Activated CD4-positive, alpha-beta T cell treated with anti-CD3 and anti-CD28 coated beads for 48 hours (primary cell): Measurements from ENCODE around the gene NCEH1.
"Not testable (repeated sequence)": the region's sequence is repeated elsewhere in the genome, so short reads cannot be mapped to it uniquely, and the experiment has no call there.

Experiments used
- DNase-seq: peaks from one replicate; pipeline ENCODE4 v3.0.0-alpha.2; 2020

Gene NCEH1

DNA sequence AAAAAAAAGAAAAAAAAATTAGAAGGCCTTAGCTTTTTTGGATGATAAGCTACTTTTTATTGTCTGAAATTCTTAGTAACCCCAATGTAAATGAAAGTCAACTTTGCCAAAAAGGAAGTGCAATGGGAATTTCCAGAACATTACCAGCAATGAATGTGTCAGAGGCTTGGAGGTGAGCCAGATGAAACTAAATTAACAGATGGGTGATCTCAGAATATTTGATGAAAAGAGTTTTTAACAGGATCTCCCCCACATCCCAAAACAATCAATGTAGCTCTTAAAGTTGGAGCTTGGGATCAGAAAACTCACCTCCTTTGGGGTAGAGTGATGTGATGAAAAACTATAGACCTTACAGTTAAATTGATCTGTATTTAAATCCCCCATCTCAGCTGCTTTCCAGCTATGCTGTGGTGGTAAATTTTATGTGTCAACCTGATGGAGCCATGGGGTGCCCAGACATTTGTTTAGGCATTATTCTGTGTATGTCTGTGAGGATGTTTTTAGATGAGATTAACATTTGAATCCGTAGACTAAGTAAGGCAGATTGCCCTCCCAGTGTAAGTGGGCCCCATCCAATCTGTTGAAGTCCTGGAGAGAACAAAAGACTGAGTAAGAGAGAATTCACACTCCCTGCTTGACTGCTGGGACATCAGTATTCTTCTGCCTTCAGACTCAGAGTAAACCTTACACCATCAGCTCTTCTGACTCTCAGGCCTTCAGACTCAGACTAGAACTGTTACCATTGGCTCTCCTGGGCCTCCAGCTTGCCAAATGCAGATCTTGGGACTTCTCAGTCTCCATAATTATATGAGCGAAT, 103.4 kb downstream of the NCEH1 start:
- DNase-seq = no peak

DNA sequence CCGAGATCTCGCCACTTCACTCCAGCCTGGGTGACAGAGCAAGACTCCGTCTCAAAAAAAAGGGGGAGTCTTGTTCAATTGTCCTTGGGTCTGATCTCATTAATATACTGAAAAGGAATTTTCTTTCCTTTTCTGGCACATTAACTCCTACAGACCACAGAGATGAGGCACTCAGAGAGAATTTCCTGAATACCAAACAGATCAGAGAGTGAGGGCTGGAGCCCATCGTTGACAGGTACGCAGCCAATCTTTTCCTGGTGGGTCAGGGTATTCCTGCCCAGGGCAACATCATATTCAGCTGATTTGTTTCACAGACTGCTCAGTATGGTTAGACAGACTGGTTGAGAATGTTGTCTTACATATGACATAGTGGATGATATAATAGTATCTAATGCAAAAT, 104.8 kb downstream of the NCEH1 start:
- DNase-seq = no peak

DNA sequence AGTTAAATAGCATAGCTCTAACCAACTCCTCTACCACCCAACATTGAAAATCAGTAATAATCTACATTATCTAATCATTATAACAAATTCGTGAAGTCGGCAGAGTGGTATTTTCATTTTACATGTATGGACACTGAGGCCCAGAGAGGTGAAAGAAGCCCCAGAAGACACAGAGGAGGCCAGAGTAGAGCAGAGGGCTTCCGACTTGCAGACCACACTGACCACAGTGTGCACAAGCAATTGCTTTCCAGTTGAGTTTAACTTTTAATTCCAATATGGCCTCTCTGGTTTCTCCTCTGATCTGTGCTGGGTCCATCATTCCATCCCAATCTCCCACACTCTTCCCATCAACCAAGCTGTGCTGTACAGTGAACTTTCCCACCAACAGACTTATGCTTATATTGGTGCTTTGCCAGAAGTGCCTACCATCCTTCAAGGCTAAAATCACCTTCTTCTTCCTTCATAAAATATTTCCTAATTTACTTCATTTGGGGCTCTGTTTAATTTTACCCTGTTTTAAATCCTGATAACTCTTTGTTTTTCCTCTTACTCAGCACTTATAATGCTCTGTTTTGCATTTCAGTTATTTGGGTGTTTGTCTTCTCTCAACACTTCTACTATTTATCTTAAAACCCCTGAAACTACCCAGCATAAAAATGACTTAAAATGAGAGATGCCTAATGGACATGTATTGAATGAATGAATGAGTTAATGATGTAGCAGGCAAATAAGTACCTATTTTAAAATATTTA, 105.8 kb downstream of the NCEH1 start:
- DNase-seq = no peak

DNA sequence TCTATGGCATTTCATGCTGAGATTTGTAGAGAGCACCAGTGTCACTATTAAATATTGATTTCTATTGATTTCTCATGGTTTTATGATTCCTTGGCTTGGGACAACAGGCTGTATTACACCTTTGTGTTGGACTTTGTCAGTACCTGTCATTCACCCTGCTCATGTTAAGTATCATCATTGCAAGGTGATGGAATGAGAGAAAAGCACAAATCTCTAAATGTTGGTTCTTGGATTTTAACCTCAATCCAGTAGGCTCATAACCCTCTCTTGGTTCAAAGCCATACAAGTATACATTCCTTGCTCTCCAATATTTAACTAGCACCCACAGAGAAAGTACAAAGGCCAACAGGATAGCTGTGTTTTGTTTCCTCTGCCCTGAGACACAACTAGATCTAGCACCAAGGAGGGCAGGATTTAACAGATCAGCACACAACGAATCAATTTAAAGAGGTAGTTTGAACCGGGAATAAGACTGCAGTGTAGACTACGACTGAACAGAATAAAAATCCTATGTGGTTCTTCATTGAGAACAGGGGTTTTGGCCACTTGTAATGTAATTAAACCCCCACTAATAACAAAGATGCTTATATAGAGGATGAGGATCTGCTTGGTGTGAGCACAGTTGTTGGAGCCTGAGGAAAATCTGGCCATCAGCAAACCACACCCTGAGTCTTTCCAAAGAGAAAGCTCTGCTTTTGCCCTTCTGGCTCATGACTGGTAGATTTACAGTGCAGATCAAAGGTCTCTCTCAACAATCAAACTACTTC, 109.6 kb downstream of the NCEH1 start:
- no peak for DNase-seq

DNA sequence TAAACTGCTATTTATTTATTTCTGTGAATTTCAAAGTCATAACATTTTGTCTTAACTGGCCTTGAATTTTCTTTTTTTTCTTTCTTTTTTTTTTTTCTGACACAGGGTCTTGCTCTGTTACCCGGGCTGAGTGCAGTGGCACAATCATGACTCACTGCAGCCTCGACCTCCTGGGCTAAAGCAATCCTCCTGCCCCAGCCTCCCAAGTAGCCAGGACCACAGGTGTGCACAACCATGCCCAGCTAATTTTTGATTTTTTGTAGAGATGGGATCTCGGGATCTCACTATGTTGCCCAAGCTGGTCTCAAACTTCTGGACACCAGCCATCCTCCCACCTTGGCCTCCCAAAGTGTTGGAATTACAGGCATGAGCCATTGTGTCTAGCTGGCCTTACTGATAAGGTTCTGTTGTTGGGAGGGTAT, 110.2 kb downstream of the NCEH1 start:
- DNase-seq = no peak

DNA sequence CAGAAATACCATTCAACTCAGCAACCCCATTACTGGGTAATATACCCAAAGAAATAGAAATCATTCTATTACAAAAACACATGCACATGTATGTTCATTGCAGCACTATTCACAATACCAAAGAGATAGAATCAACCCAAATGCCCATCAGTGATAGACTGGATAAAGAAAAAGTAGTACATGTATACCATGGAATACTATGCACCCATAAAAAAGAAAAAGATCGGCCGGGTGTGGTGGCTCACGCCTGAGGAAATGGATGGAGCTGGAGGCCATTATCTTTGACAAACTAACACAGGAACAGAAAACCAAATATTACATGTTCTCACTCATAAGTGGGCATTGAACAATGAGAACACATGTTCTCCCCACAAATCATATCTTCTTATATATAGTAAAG, 112.0 kb downstream of the NCEH1 start:
- DNase-seq = no peak

DNA sequence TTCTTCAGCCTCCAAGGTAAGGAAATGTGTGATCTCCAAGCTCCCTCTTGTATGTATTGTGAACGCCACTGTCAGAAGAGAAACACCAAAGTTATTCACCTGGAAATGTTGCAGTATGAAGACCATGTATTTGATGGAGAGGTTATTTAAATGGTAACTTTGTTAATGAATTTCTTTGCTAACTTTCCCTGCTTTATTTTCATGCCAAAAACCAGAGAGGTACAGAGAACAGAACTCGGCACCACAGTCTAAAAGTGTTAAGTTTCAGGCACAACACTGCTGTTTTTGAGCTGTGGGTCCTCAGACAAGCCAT, 114.5 kb downstream of the NCEH1 start:
- no peak for DNase-seq

DNA sequence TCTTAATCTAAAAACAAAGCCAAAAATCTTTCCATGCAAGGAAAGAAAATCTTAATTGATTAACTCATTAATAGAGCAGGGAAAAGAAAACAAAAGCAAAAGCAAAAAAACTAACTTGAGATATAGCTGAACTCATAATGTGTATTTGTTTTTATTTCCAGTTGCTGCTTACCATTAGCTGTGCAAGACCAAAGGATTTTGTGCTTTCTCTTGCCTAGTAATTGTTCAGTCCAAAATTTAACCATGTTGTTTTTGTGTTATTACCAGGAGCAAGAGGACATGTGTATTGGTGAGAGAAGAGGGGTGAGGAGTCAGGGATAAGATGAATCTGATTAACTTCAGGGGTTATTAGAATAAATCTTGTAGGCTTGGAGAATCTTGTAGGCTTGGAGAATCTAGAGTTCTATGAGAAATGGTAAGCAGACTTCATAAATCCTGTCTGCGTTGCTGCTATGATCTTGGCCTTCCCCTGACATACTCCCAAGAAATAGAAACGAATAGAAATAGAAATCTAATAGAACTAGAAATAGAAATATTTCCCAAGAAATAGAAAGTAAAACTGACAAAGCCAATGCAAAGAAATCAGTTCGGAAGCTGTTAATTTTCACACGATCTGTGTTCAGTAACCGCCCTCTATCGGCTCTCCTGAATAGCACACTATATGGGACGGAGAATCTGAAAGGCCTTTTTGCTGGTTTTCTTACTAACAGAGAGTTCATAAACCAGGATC, 115.0 kb downstream of the NCEH1 start:
- DNase-seq = peak; percentile 40

DNA sequence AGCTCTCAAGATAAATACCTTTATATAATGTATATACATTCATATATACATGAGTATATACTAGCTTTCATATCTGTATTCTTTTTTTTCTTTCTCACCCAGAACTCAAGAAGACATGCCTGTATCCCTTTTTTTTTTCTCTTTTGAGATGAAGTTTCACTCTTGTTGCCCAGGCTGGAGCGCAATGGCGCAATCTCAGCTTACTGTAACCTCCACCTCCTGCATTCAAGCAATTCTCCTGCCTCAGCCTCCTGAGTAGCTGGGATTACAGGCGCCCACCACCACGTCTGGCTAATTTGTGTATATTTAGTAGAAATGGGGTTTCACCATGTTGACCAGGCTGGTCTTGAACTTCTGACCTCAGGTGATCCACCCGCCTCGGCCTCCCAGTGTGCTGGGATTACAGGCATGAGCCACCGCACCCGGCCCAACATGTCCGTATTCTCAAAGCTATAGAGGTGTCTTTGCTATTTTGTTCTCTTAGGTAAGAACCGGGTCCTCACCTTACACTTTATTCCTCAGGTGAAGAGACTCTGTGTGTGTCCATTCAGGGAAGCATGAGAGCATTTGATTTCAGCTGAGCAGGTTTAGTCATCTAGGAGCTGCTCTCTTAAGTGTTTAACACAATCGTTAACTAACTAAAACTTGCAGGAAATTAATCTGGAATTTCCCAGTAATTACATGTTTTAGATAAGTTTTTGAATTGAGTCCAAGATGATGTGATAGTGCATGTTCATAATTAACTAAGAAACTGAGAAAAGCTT, 115.8 kb downstream of the NCEH1 start:
- DNase-seq = not testable (repeated sequence)

DNA sequence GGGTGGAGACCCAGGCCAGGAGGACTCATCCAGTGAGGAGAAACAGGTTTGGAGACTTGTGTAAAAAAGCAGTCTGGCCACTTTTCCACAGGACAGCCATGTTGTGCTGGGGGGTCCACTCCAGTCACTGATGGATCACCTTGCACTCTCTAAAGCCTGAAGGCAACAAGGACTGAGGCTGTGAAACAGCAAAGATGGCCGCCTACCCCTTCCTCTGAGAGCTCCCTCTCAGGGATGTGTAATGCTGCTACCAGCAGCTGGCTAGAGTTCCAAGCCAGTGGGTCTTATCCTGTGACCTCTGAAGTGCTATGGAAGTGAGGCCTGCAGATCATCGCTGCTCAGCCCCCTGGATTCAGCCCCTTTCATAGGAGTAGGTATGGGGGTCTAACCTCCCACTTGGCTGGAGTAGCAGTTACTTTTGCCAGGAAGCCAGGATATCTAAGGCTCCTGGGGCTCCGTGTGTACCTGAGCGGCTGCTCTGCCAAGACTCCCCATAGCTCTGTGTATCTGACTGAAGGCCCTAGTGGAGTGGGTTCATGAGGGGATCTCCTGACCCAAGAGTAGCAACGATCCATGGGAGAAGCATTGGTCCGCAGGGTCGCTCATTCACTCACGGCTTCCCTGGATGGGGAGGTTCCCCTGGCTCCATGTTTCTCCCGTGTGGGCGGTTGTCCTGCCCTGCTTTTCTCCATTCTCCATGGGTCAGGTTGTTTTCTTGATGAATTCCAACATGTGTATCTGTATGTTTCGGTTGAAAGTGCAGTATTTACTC, 117.8 kb downstream of the NCEH1 start:
- peak; percentile 48 for DNase-seq

DNA sequence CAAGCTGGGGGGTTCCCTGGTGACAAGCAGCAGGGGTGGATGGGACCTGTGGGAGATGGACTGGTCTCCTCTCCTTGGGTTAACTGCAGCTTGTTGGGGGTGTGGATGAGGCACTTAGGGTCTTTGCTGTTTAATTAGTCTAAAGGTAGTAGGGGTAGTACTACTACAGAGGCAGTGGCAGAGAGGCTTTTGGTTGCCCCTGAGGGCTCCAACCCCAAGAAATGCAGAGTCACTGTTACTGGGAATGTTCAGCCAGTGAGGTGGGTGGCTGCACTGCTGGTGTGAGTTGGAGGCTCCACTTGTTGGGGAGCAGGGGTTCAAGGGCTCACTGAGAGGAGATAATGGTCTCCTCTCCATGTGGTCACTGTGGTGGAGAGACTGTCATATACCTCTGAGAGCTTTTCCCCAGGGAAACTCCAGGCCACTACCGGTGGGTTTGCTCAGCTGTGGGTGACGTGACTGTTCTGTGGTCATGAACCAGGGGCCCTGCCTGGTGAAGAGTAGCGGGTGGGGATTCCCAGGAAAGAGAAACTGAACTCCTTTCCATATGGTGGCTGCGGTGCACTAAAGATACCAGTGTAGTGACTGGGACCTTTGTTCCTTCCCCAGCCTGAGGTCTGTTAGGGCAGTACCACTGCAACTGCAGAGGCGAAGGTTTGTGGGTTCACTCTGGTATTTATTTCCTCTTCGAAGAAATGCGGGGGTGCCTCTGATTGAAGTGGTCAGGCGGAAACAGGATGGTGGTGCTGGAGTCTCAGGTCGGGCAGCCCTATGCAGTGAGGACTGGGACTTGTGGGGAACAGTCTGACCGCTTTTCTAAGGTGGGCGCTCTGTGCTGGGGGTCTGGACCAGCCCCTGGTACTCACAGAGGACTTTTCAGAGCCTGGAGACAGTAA, 118.7 kb downstream of the NCEH1 start:
- DNase-seq = peak; percentile 91

DNA sequence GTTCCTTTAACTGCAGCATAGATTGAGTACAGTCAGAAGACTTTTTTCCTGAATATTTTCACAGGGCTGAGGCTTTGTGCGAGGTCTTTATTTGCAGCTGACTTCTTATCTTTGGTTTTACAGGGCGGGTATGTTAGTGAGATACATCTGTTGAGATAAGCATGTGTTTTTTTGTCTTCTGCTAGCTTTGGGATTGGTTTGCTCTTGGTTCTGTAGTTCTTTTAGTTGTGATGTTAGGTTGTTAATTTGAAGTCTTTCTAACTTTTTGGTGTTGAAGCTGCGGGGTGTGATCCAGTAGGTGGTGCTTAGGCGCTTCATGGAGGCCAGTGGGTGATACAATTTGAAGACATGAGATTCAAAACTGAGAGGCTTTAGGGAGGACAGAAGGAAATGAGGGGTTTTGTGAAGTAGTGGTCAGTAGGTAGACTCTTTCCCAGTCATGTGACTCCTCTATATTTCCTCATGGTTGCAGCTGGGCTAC, 119.7 kb downstream of the NCEH1 start:
- no peak for DNase-seq

DNA sequence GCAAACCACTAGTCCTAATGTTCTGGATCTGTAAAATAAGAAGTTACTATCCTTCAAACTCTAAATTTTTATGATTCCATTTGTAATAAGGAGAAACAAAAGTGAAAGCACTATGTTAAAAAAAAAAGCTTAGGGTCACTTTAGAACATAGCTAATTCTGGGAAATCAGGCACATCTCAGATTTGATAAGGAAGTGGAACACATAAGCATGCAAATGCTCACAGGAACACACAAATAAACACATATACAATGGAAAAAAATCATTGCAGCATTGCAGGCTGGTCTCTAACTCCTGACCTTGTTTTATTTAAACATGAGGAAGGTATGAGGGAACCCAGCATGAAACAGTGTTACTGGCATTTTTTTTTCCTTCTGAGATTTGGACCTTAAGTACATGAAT, 124.4 kb downstream of the NCEH1 start:
- no peak for DNase-seq

DNA sequence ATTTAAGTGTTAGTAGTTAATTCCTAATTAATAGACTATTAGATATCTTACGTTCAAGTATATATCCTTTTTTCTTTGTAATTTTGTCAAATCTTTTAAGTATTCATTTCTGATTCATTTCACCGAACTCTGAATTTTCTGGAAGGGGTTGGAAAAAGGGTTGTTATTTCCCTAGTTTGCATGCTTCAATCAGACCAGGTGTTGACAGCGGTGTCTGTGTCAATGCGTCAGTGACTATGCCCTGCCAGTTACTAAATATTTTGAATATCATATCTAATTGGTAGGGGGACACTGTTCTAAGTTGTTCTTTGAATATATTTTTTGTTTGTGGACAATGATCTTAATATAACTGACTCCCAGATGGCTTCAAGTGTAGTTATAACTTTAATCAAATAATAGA, 124.9 kb downstream of the NCEH1 start:
- DNase-seq = no peak

DNA sequence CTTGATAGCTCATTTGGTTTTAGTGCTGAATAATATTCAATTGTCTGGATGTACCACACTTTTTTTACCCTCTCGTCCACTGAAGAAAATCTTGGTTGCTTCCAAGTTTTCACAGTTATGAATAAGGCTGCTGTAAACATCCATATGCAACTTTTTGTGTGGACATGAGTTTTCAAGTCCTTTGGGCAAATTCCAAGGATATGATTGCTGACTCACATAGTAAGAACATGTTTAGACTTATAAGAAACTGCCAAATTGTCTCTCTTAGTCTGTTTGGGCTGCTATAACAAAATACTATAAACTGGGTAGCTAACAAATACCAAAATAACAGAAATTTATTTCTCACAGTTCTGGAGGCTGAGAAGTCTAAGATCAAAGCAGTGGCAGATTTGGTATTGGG, 128.2 kb downstream of the NCEH1 start:
- DNase-seq = no peak

DNA sequence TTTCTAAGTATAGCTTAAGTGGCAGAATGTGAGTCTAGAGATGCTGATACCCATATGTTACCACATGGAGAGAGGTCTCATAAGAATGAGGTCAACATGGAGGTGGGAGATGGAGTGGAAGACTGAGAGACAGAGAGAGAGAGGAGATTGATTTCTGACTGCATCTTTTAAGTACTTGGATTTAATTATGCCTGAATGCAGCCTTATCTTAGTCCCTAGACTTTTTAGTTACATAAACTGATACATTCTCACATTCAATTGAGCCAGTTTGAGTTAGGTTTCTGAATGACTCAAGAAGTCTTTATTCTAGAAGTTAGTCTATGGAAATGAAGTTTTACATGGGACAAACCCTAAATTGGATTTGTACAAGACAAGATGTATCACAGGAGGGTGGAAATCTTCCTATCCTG, 129.1 kb downstream of the NCEH1 start:
- DNase-seq = no peak

DNA sequence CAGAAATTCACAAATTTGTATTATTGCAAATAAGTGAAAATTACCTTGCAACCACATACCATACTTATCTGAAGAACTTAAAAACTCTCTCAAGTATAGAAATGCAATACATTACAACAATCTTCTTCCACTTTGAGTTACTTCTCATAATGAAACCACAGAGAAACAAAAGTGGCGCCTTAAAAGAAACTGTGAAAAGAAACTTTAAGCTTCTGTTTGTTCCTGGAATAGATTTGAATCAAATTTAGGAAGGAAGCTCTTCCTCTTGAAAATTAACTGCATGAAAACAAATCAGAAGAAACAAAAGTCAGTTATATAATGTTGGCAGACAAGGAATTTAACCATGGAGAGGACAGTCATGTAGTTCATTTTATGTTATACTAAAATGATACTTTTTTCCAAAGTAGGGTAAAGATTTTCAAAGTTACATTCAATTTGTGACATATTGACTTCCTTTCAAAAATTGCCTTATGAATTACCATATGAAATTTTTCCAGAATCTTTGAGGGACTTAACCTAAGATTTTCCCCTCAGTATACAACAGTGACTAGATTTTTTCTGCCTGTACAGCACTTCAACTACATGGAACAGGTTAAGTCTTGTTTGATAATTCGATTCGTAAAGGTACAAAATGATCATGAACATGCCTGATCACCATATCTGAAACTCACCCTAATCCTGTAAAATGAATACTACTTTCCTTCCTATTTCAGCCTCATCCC, 130.0 kb downstream of the NCEH1 start:
- no peak for DNase-seq
